ENCODE measurements around the gene NHLRC4.

NHLRC4 gene

GRCh38 chr16:531494-532125, 35.2 kb upstream of the NHLRC4 start:
- DNase-seq = no peak

DNA sequence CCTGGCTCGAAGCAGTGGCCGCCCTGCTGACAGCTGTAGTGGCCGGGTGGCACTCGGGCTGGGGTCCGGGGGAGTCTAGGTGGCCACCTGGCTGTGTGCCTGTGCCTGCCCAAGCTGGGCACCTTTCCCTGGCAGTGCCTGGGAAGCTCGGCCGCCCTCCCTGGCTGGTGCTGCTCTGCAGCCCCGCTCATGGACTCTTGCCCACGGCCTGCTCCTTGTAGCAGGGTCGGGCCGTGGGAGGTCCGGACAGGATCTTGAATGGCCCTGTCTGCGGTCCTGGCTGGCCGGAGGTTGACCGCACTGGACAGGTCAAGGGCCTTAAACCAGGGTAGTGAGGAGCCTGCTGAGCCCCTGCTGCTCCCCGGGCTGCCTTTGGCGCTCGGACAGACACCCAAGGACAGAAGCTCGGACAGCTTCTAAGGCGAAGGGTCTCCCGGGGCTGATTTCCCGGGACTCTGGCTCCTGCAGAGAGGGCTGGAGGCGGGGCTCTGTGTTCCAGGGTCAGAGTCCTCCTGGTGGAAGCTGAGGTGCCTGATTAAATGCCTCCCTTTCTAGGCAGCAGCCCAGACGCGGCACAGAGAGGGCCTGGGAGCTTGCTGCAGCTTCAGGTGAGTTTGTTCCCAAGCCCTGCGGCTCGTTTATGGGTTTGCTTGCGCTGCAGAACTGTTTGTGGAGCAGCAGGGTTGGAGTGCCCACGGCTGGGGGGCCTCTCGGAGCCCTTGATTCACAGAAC, 33.2 kb upstream of the NHLRC4 start:
- no peak for DNase-seq

DNA sequence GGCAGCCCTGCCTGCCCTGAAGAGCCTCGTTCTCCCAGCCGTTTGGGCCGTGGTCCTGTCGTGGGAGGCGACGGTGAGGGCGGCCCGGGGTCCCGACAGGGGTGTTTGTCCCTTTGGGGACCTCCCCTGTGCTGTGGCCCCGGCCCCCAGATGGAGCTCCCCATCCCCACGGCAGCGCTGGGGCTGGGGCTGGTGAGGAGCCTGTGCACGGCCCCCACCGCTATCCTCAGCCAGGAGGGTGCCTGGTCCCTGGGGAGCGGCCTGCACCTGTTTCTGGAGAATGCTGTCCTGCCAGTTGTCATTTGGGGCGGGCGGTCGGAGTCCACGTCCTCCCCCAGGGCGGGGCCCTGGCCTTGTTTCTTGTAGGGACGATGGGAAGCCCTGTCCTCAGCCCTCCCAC, 32.7 kb upstream of the NHLRC4 start:
- DNase-seq = no peak

DNA sequence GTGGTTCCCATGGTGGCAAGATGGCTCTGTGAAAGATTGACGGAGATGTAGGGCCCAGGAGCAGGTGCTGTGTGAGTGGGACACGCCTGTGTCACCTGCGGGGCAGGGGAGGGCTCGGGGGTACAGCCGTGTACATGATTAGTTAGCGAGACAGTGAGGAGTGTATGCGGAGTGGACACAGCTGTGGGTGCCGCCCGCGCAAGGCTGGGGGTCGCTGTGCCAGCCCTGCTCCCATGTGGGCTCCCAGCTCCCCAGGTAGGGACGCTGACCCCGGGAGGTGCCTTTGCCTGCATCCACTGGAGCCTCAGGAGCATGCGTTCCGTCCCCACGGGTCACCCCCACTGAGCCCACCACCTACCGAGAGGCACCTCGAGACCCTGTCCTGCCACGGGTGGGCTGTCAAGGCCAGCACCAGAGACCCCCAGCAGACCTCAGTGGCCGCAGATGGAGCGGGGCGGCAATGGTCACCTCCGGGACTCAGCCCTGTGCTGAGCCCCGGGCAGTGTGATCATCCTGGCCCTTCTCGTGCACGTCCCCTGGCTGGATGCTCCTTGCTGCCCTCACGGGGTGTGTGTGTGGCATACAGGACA, 31.9 kb upstream of the NHLRC4 start:
- no peak for DNase-seq

DNA sequence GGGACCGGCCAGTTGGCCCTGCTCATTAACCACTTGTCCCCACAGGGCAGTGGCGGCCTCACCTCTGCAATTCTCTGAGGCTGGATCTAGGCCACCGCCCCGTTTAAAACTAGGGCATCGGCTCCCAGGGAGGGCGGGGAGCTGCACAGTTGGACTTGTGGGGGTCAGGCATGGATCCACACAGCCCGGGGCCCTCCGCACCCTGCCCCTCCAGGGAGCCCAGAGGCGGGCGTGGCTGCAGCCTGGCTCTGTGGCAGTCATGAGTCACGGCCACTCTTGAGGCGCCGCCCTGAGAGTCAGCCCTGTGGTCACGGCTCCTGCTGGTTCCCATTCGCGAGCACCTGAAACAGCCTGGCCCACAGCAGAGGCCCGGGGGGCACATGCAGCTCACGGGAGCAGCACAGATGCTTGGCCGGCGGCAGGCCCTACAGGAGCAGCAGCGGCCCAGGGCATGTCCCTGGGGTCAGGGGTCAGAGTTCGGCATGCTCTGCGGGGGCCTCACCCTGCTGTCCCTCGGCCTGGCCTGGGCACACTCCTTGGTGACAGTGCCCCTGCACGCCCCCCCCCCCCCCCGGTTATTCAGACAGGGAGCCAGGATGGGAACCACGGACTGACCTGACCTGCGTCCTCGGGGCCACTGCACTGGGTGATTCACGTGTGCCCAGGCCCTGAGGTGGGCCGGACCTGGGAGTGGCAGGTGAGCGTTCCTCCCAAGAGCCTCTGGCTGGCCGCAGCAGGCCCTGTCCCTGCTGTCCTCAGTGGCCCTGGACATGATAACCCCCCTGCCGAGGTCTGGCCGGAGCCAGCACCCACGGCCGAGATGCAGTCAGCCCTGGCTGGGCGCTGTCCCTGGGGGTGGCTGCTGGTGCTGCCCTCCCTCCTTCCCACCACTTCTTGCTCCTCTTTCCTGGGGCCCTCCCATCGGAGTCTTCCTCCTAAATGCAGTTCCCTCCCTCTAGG, 31.1 kb upstream of the NHLRC4 start:
- no peak for DNase-seq

GRCh38 chr16:536746-537145, 30.1 kb upstream of the NHLRC4 start:
- DNase-seq = no peak

DNA sequence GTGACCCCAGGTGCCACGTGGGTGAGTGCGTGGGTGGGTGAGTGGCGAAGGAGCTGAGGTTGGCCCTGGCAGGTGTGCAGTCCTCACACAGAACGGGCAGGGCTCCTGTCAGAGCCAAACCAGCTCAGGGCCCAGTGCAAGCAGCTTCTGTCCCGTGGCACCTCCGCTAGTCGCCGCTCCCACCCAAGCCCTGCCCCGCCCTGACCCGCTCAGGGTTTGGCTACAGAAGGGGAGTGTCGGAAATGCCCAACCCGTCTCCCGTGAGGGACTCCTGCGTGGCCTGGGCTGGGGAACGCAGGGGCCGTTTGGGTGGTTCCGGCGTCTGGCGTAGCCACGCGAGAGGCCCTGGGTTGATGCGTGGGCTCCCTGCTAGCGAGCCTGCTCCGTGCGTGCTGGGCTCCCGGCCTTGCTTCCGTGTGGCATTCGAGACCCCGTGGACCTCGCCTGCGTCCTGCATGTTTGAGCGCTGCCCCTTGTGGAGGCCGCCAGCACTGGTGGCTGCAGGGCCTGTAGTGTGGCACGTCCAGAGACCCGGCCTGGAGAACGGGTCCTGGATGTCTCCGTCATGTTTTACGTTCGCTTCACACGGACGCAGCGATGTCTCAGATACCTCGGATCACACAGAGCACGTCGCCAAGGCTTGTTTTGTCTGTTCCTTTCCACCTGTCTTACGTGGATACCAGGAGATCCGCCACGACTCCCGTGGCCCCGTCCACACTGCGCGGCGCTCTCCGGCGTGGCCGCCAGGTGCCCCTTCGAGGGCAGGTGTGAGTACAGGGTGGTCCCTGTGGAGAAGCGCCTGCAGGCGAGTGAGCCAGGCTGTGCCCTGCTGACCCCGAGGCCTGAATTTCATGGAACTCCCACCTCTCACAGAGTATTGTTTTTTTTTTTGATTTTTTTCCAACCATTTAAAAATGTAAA, 29.1 kb upstream of the NHLRC4 start:
- no peak for DNase-seq

GRCh38 chr16:539901-540530, 26.8 kb upstream of the NHLRC4 start:
- no peak for DNase-seq

GRCh38 chr16:540645-541340, 26.0 kb upstream of the NHLRC4 start:
- DNase-seq = no peak

- no peak for DNase-seq
Measured at GRCh38 chr16:543301-544164, 23.3 kb upstream of the NHLRC4 start.

DNA sequence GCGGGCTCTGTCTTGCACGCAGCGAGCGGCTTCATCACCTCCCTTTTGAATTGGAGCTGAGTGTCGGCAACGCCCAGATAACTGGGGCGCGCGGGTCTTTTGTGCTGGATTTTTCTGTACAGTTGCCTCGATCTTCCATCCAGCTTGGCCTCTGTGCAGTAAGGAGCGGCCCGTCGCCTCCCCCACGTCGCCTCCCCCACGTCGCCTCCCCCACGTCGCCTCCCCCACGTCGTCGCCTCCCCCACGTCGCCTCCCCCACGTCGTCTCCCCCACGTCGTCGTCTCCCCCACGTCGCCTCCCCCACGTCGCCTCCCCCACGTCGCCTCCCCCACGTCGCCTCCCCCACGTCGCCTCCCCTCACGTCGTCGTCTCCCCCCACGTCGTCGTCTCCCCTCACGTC, 22.3 kb upstream of the NHLRC4 start:
- no peak for DNase-seq

DNA sequence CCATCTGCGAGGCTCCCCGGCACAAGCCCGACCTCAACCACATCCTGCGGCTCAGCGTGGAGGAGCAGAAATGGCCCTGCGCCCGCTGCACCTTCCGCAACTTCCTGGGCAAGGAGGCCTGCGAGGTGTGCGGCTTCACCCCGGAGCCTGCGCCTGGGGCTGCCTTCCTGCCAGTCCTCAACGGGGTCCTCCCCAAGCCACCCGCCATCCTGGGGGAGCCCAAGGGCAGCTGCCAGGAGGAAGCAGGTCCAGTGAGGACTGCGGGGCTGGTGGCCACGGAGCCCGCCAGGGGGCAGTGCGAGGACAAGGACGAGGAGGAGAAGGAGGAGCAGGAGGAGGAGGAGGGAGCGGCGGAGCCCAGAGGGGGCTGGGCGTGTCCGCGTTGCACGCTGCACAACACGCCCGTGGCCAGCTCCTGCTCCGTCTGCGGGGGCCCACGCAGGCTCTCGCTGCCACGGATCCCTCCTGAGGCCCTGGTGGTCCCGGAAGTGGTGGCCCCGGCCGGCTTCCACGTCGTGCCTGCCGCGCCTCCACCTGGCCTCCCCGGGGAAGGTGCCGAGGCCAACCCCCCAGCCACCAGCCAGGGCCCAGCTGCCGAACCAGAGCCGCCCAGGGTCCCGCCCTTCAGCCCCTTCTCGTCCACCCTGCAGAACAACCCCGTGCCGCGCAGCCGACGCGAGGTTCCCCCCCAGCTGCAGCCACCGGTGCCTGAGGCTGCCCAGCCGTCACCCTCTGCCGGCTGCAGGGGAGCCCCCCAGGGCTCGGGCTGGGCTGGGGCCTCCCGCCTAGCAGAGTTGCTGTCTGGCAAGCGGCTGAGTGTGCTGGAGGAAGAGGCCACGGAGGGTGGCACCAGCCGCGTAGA, 19.7 kb upstream of the NHLRC4 start:
- DNase-seq = no peak

DNA sequence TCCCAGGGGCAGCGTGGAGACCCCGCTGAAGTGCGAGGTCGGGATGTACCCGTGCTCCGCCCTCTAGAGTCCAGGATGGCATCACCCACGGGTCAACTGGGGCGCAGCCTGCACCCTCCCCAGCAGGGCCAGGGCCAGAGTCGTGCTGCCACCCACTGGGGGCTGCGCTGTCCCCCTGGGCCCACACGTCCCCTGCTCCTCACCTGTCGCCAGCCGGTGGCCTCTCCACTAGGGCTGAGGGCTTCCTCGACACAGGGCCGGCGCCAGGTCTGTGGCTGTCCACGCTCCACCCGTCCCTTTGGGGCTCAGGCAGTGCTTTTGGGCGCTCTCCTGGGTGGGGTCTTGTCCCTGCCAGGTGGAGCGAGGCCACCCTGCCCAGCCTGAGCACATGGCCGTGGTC, 18.2 kb upstream of the NHLRC4 start:
- no peak for DNase-seq

- no peak for DNase-seq
Measured at GRCh38 chr16:549544-550263, 17.1 kb upstream of the NHLRC4 start.

- no peak for DNase-seq
Measured at GRCh38 chr16:551210-551609, 15.6 kb upstream of the NHLRC4 start.

DNA sequence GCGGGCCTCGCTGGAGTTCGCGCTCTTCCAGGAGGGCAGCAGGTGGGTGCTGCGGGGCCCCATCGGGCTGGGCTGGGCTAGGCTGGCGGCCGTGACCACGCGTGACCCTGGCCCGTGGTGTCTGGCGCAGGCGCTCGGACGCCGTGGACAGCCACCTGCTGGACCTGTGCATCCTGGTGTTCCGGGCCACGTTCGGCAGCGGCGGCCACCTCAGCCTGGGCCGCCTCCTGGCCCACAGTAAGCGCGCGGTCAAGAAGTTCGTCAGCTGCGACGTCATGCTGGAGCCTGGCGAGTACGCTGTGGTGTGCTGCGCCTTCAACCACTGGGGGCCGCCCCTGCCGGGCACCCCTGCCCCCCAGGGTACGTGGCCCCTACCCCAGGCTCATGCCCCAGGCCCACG, 14.6 kb upstream of the NHLRC4 start:
- no peak for DNase-seq

- DNase-seq = no peak
Measured at GRCh38 chr16:553601-554296, 13.1 kb upstream of the NHLRC4 start.

DNA sequence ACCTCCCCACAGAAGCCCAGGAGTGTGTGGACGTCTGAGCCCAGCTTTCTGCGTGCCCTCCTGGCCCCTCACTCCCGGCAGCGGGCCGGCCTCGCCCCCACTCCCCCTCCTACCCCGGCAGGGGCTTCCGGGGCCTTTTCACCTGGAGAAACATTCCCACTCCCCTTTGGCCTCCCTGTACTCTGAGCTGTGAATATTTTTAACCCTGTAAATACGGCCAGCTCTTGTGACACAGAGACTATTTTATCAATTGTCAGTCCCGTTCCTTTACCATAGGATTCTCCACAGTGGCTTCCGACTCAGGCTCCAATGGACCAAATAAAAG, 12.5 kb upstream of the NHLRC4 start:
- DNase-seq = no peak

Data from SHP77 treated with DMSO at 0.1 percent for 48 hours (cell line).